WTC11 (cell line): ENCODE results near the gene POC5. TPM values are rescaled to one million over a fixed set of nuclear protein-coding genes. Genes with fewer than 3 reads are reported as not detected.

Experiments used
- ATAC-seq: fragments of 200-7000 bp; cut with Tn5 transposase; 2 replicates; pipeline ENCODE4 v1.10.0; 2021; ENCODE audit warnings: mild to moderate bottlenecking, moderate library complexity
- CTCF ChIA-PET: fragments of 300-600 bp; sonication (Branson Sonifier 250); formaldehyde crosslinking; loops from one replicate; lab custom pipeline; 2021; ENCODE audit warnings: antibody characterized with exemption; lab: Charles Lee
- POLR2A ChIA-PET: fragments of 350-600 bp; sonication (Branson Sonifier 250); formaldehyde crosslinking; loops from one replicate; lab custom pipeline; 2021; ENCODE audit warnings: antibody characterized with exemption; lab: Charles Lee
- DNase-seq: peaks from one replicate; pipeline ENCODE4 v3.0.0; 2021; ENCODE audit warnings: low spot score
- H3K27ac Mint-ChIP-seq: 2 replicates; pipeline ENCODE4 v1.8.0; 2021; ENCODE audit warnings: mixed read lengths
- H3K27me3 Mint-ChIP-seq: 2 replicates; pipeline ENCODE4 v1.8.0; 2021; ENCODE audit warnings: low read depth, mild to moderate bottlenecking, moderate library complexity, mixed read lengths
- H3K36me3 Mint-ChIP-seq: 2 replicates; pipeline ENCODE4 v1.8.0; 2021; ENCODE audit warnings: mixed read lengths
- H3K4me1 Mint-ChIP-seq: 2 replicates; pipeline ENCODE4 v1.8.0; 2022; ENCODE audit warnings: mixed read lengths
- H3K4me3 Mint-ChIP-seq: 2 replicates; pipeline ENCODE4 v1.8.0; 2021; ENCODE audit warnings: mild to moderate bottlenecking, moderate library complexity, mixed read lengths
- H3K9me3 Mint-ChIP-seq: 2 replicates; pipeline ENCODE4 v1.8.0; 2021; ENCODE audit warnings: mixed read lengths
- CTCF ChIP-seq: fragments of 200-600 bp; IDR thresholded peaks from 2 replicates; pipeline ENCODE4 v1.8.0; 2022; ENCODE audit warnings: antibody characterized with exemption
- E2F1 ChIP-seq: sonication (generic); formaldehyde crosslinking; IDR thresholded peaks from 2 replicates; pipeline ENCODE4 v1.8.0; 2022; ENCODE audit warnings: mild to moderate bottlenecking, missing genetic modification reagents
- FOXK1 ChIP-seq: sonication (generic); formaldehyde crosslinking; IDR thresholded peaks from 2 replicates; pipeline ENCODE4 v1.8.0; 2022; ENCODE audit warnings: mild to moderate bottlenecking, moderate library complexity, missing genetic modification reagents
- HMGXB4 ChIP-seq: sonication (generic); formaldehyde crosslinking; IDR thresholded peaks from 2 replicates; pipeline ENCODE4 v1.8.1; 2023; ENCODE audit warnings: mild to moderate bottlenecking, moderate library complexity, missing genetic modification reagents
- JUN ChIP-seq: sonication (generic); formaldehyde crosslinking; IDR thresholded peaks from 2 replicates; pipeline ENCODE4 v1.8.0; 2023; ENCODE audit warnings: mild to moderate bottlenecking, missing genetic modification reagents
- MYBL2 ChIP-seq: sonication (generic); formaldehyde crosslinking; IDR thresholded peaks from 2 replicates; pipeline ENCODE4 v1.8.1; 2023; ENCODE audit warnings: mild to moderate bottlenecking, moderate library complexity, missing genetic modification reagents
- PRDM15 ChIP-seq: sonication (generic); formaldehyde crosslinking; IDR thresholded peaks from 2 replicates; pipeline ENCODE4 v1.8.0; 2022; ENCODE audit warnings: missing genetic modification reagents
- RELA ChIP-seq: sonication (generic); formaldehyde crosslinking; IDR thresholded peaks from 2 replicates; pipeline ENCODE4 v1.8.1; 2022; ENCODE audit warnings: missing genetic modification reagents, mild to moderate bottlenecking, borderline replicate concordance
- SMAD4 ChIP-seq: sonication (generic); formaldehyde crosslinking; IDR thresholded peaks from 2 replicates; pipeline ENCODE4 v1.8.0; 2022; ENCODE audit warnings: mild to moderate bottlenecking, missing genetic modification reagents
- TEAD1 ChIP-seq: sonication (generic); formaldehyde crosslinking; IDR thresholded peaks from 2 replicates; pipeline ENCODE4 v1.8.0; 2022; ENCODE audit warnings: mild to moderate bottlenecking, missing genetic modification reagents
- USF1 ChIP-seq: sonication (generic); formaldehyde crosslinking; IDR thresholded peaks from 2 replicates; pipeline ENCODE4 v1.8.0; 2022; ENCODE audit warnings: mild to moderate bottlenecking, missing genetic modification reagents
- ZNF532 ChIP-seq: fragments of 250-450 bp; sonication (Bioruptor Pico); IDR thresholded peaks from 2 replicates; pipeline ENCODE4 v1.9.0; 2021; ENCODE audit warnings: mild to moderate bottlenecking, borderline replicate concordance
- total RNA-seq: library from RNA; stranded (reverse); gene quantifications from 3 replicates; pipeline ENCODE4 v1.2.3, GENCODE V29; 2021

Gene POC5
- total RNA-seq, 1 experiment from 2014 or later: 13.4 TPM

GRCh38 chr5:75664979-75665378 lies 52.3 kb downstream of the POC5 start (continued):
- TF ChIP-seq E2F1 (no peak), JUN (CRISPR knock-in tag) (no peak), CTCF (no peak), ZNF532 (CRISPR knock-in tag) (no peak), SMAD4 (CRISPR knock-in tag) (no peak), RELA (CRISPR knock-in tag) (no peak)

- H3K27ac Mint-ChIP-seq: no peak overlapping the region
- TF ChIP-seq USF1 (CRISPR knock-in tag) (no peak), MYBL2 (no peak), HMGXB4 (CRISPR knock-in tag) (no peak), FOXK1 (CRISPR knock-in tag) (no peak), PRDM15 (CRISPR knock-in tag) (no peak), TEAD1 (CRISPR knock-in tag) (no peak)
- TF ChIP-seq, all 79 proteins: peak for 0
- H3K9me3 Mint-ChIP-seq: no peaks in the 10 kb centered on the region
- no peak for ATAC-seq
- no peak for DNase-seq
- H3K36me3 Mint-ChIP-seq: no peaks in the 10 kb centered on the region
- H3K4me1 Mint-ChIP-seq: peaks cover 11% of the 10 kb centered on the region
- no peak overlapping the region for H3K4me3 Mint-ChIP-seq
- ChIA-PET CTCF (interaction anchor here (1.8 kb wide), 1 partner anchor 17 kb away, joined by 9 read pairs; no protein-coding TSS in a partner anchor), POLR2A (no interaction called here)
- no peaks in the 10 kb centered on the region for H3K27me3 Mint-ChIP-seq
These were observed 53.5 kb downstream of the POC5 start for GRCh38 chr5:75663579-75664284.
